Breast epithelium (tissue), 4 donors: ENCODE results near the gene NOL3. TPM values are rescaled to one million over a fixed set of nuclear protein-coding genes. Genes with fewer than 3 reads are reported as not detected.

Experiments
- DNase-seq, 2 donors: peaks; one replicate each; pipeline ENCODE4 v3.0.0-alpha.2; 2019; ENCODE audit warnings: low spot score in 2 of 2
- H3K27ac ChIP-seq, 2 donors: fragments of 200-600 bp; sonication (generic) in 1 of 2; one replicate each; pipeline ENCODE4 v1.5.1; 2016 to 2019; ENCODE audit warnings: mild to moderate bottlenecking in 1 of 2
- H3K27me3 ChIP-seq, 2 donors: fragments of 200-600 bp; sonication (generic) in 1 of 2; one replicate each; pipeline versions ENCODE4 v1.5.1 to v1.6.0; 2017 to 2019; ENCODE audit warnings: control low read depth in 1 of 2, mild to moderate bottlenecking in 1 of 2
- H3K36me3 ChIP-seq: fragments of 200-600 bp; one replicate; pipeline ENCODE4 v1.5.1; 2019
- H3K4me1 ChIP-seq, 2 donors: fragments of 200-600 bp; sonication (generic); one replicate each; pipeline ENCODE4 v1.5.1; 2016 to 2019; ENCODE audit warnings: control low read depth in 1 of 2
- H3K4me3 ChIP-seq, 3 donors: fragments of 200-600 bp; sonication (generic); 1 replicate in 2 of 3; 2 replicates in 1 of 3; pipeline ENCODE4 v1.5.1; 2016 to 2019; ENCODE audit warnings: mild to moderate bottlenecking in 3 of 3, moderate library complexity in 2 of 3
- H3K9me3 ChIP-seq, 2 donors: fragments of 200-600 bp; sonication (generic) in 1 of 2; one replicate each; pipeline ENCODE4 v1.5.1; 2016 to 2019; ENCODE audit warnings: control low read depth in 1 of 2
- CTCF ChIP-seq, 3 donors: fragments of 450-650 bp; IDR thresholded peaks; one replicate each; pipeline ENCODE4 v1.5.1; 2016 to 2017; ENCODE audit warnings: antibody characterized with exemption in 3 of 3, mild to moderate bottlenecking in 3 of 3, moderate library complexity in 3 of 3
- POLR2A ChIP-seq: fragments of 450-650 bp; IDR thresholded peaks from one replicate; pipeline ENCODE4 v1.6.1; 2016; ENCODE audit warnings: antibody characterized with exemption, mild to moderate bottlenecking, moderate library complexity
- POLR2AphosphoS5 ChIP-seq, 3 donors: sonication (generic); formaldehyde crosslinking; IDR thresholded peaks; one replicate each; pipeline ENCODE4 v1.6.1; 2017; ENCODE audit warnings: antibody characterized with exemption in 3 of 3
- intact Hi-C: fragments of 100-400 bp; cut with DNase I; formaldehyde crosslinking; loops from one replicate; pipeline ENCODE4 v1.15.1; 2023; ENCODE audit warnings: low total_unique reads
- total RNA-seq, 3 donors: library from RNA; depleted of rRNA; stranded (reverse); fragments of >200 nt; gene quantifications; one replicate each; pipeline ENCODE4 v1.1.0, GENCODE V29; 2016

NOL3 gene
- total RNA-seq, 3 donors from 2014 or later, result 39.7 to 87.7 (median 45.9) TPM

GRCh38 chr16:67188798-67189197 lies 18.5 kb downstream of the NOL3 start:
- Histone ChIP-seq H3K4me1 (peaks cover 13 to 22% of the 10 kb centered on the region in 2 donors), H3K4me3 (no peak overlapping the region), H3K27me3 (no peaks in the 10 kb centered on the region), H3K9me3 (no peaks in the 10 kb centered on the region), H3K27ac (no peak overlapping the region), H3K36me3 (no peaks in the 10 kb centered on the region)
- intact Hi-C loops, result no loop called here
- TF ChIP-seq CTCF (IDR thresholded peaks at IDR 0.05) (no peak), POLR2A (no peak)
- no peak for DNase-seq

- H3K9me3 ChIP-seq, result no peaks in the 10 kb centered on the region
- DNase-seq, result no peak
- no peaks in the 10 kb centered on the region for H3K36me3 ChIP-seq
- intact Hi-C loops, result no loop called here
- H3K4me1 ChIP-seq, result peaks cover 9 to 17% of the 10 kb centered on the region in 2 donors
- no peak within 1 kb of the TSS for H3K27ac ChIP-seq
- no peaks in the 10 kb centered on the region for H3K27me3 ChIP-seq
- H3K4me3 ChIP-seq, result peak within 1 kb of the TSS in 1 of 3 donors; percentile 39
- TF ChIP-seq CTCF (IDR thresholded peaks at IDR 0.05) (no peak), POLR2AphosphoS5 (IDR thresholded peaks at IDR 0.05) (no peak)
Observed at GRCh38 chr16:67190041-67190440, 19.7 kb downstream of the NOL3 start, which contains the start of gene EXOC3L1. EXOC3L1 (minus strand) TSS chr16:67190136; CDS start chr16:67189676, 460 bp downstream.

- H3K27ac ChIP-seq, result no peak overlapping the region
- no peaks in the 10 kb centered on the region for H3K9me3 ChIP-seq
- TF ChIP-seq POLR2AphosphoS5 (IDR thresholded peaks at IDR 0.05) (no peak), POLR2A (no peak), CTCF (IDR thresholded peaks at IDR 0.05) (no peak)
- no peaks in the 10 kb centered on the region for H3K27me3 ChIP-seq
- H3K36me3 ChIP-seq, result no peaks in the 10 kb centered on the region
- H3K4me3 ChIP-seq, result no peak overlapping the region
- intact Hi-C loops, result no loop called here
- peaks cover 6 to 15% of the 10 kb centered on the region in 2 donors for H3K4me1 ChIP-seq
- DNase-seq, result no peak
Observed at GRCh38 chr16:67190448-67191399, 20.4 kb downstream of the NOL3 start.

- H3K4me1 ChIP-seq, result peaks cover 5 to 15% of the 10 kb centered on the region in 2 donors
- TF ChIP-seq POLR2AphosphoS5 (IDR thresholded peaks at IDR 0.05) (no peak), CTCF (IDR thresholded peaks at IDR 0.05) (no peak), POLR2A (no peak)
- no peaks in the 10 kb centered on the region for H3K36me3 ChIP-seq
- H3K9me3 ChIP-seq, result no peaks in the 10 kb centered on the region
- no peak for DNase-seq
- intact Hi-C loops, result no loop called here
- H3K4me3 ChIP-seq, result peak overlapping the region in 2 of 3 donors; percentile 85 to 93
- no peak overlapping the region for H3K27ac ChIP-seq
- H3K27me3 ChIP-seq, result no peaks in the 10 kb centered on the region
Observed at GRCh38 chr16:67191411-67191994, 21.2 kb downstream of the NOL3 start.
